Astrocyte (in vitro differentiated cells and primary cell): ENCODE measurements around the gene SOBP. TPM values are rescaled to one million over a fixed set of nuclear protein-coding genes. Genes with fewer than 3 reads are reported as not detected.

Experiments
- DNase-seq: peaks from one replicate; pipeline ENCODE4 v3.0.0-alpha.2; 2010; ENCODE audit warnings: low read depth
- FAIRE-seq: peaks from 2 replicates; lab custom pipeline; 2011; peaks lifted over from hg19 to GRCh38; lab: Jason Lieb, UNC
- H2AFZ ChIP-seq: 2 replicates; pipeline ENCODE4 v1.6.0; 2012; ENCODE audit warnings: low read depth, low read length, inconsistent platforms
- H3K27ac ChIP-seq: 2 replicates; pipeline ENCODE4 v1.5.1; 2011; ENCODE audit warnings: low read depth, low read length, inconsistent platforms
- H3K27me3 ChIP-seq: 2 replicates; pipeline ENCODE4 v1.6.0; 2011; ENCODE audit warnings: low read length, inconsistent platforms; ENCODE audit not compliant: insufficient read depth
- H3K36me3 ChIP-seq: 2 replicates; pipeline ENCODE4 v1.5.1; 2011; ENCODE audit warnings: low read length, inconsistent platforms; ENCODE audit not compliant: insufficient read depth
- H3K4me1 ChIP-seq: 2 replicates; pipeline ENCODE4 v1.5.1; 2011; ENCODE audit warnings: low read length, inconsistent platforms; ENCODE audit not compliant: insufficient read depth
- H3K4me2 ChIP-seq: 2 replicates; pipeline ENCODE4 v1.6.0; 2012; ENCODE audit warnings: low read length, inconsistent platforms
- H3K4me3 ChIP-seq: 2 replicates; pipeline ENCODE4 v1.5.1; 2011; ENCODE audit warnings: low read depth, mild to moderate bottlenecking, low read length, inconsistent platforms; ENCODE audit not compliant: insufficient read depth
- H3K79me2 ChIP-seq: 2 replicates; pipeline ENCODE4 v1.6.0; 2012; ENCODE audit warnings: mild to moderate bottlenecking, low read length, inconsistent platforms; ENCODE audit not compliant: insufficient read depth
- H3K9ac ChIP-seq: 2 replicates; pipeline ENCODE4 v1.6.0; 2012; ENCODE audit warnings: mild to moderate bottlenecking, low read length, inconsistent platforms
- H3K9me3 ChIP-seq: 2 replicates; pipeline ENCODE4 v1.5.1; 2012; ENCODE audit warnings: low read depth, mild to moderate bottlenecking, low read length, inconsistent platforms; ENCODE audit not compliant: insufficient read depth
- H4K20me1 ChIP-seq: 2 replicates; pipeline ENCODE4 v1.6.0; 2012; ENCODE audit warnings: low read length, inconsistent platforms; ENCODE audit not compliant: insufficient read depth
- H3K27ac Mint-ChIP-seq: one replicate; pipeline ENCODE4 v1.8.0; 2021; ENCODE audit warnings: mild to moderate bottlenecking, mixed read lengths; ENCODE audit not compliant: unreplicated experiment
- H3K27me3 Mint-ChIP-seq: one replicate; pipeline ENCODE4 v1.8.0; 2021; ENCODE audit warnings: low read depth, mixed read lengths; ENCODE audit not compliant: unreplicated experiment
- H3K36me3 Mint-ChIP-seq: one replicate; pipeline ENCODE4 v1.8.0; 2021; ENCODE audit warnings: low read depth, mixed read lengths; ENCODE audit not compliant: unreplicated experiment
- H3K4me1 Mint-ChIP-seq: one replicate; pipeline ENCODE4 v1.8.0; 2021; ENCODE audit warnings: low read depth, mixed read lengths; ENCODE audit not compliant: unreplicated experiment
- H3K4me3 Mint-ChIP-seq: one replicate; pipeline ENCODE4 v1.8.0; 2021; ENCODE audit warnings: mild to moderate bottlenecking, moderate library complexity, mixed read lengths; ENCODE audit not compliant: unreplicated experiment
- H3K9me3 Mint-ChIP-seq: one replicate; pipeline ENCODE4 v1.8.0; 2021; ENCODE audit warnings: mild to moderate bottlenecking, mixed read lengths; ENCODE audit not compliant: unreplicated experiment
- EZH2 ChIP-seq: IDR thresholded peaks from 2 replicates; pipeline ENCODE4 v1.6.1; 2012; ENCODE audit warnings: mild to moderate bottlenecking, low read length, inconsistent platforms; ENCODE audit not compliant: insufficient read depth
- total RNA-seq: library from RNA; stranded (reverse); gene quantifications from 2 replicates; pipeline ENCODE4 v1.2.1, GENCODE V29; 2021
- TF ChIP-seq, protein P1 (sequence below): IDR thresholded peaks from 2 replicates; pipeline ENCODE4 v1.5.1; 2011; ENCODE audit warnings: low read depth, mild to moderate bottlenecking, inconsistent platforms, low read length, moderate library complexity; ENCODE audit not compliant: insufficient read depth

Gene SOBP
- total RNA-seq, 1 donor from 2014 or later: 4.7 TPM

DNA sequence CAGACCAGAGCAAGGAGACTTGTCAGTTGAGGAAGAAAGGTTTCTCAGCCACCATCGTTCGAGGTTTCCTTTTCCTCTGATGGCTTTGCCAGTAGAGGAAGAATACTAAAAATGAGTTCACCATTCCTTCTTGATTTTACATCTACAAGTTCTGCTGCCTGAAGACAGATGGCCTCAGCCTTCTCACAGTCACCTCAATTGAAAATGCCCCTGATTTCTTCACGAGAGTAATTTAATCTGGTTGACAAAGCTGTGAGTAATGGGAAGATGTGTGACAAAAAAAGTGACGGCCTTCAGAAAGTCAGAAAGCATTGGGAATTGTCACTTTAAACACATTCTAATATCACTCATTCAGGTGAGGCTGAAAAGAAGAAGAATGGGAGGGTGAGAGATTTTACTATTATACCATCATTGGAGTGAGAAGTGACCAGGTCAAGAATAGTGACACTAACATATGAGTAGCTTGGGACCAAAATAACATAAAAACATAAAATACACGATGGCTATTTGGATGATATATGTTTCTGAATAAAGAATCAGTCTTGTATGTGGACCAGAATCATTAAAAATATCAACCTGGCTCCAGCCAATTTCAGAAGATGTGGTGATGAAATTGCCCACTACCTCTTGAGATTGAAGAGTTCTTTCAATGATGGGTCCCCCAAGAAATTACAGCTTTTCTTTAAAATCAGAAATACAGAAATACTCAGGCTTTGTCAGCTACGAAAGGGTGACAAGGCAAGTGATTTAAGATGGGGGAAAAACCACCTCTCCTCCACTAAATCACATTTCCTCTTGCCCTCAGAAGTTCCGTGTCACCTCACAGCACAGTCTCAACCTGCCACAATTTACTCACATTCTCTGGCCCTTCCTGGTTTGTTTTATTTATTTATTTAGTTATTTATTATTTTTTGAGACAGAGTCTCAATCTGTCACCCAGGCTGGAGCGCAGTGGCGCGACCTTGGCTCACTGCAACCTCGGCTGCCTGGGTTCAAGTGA, 147.7 kb downstream of the SOBP start:
- TF ChIP-seq, protein P1, sequence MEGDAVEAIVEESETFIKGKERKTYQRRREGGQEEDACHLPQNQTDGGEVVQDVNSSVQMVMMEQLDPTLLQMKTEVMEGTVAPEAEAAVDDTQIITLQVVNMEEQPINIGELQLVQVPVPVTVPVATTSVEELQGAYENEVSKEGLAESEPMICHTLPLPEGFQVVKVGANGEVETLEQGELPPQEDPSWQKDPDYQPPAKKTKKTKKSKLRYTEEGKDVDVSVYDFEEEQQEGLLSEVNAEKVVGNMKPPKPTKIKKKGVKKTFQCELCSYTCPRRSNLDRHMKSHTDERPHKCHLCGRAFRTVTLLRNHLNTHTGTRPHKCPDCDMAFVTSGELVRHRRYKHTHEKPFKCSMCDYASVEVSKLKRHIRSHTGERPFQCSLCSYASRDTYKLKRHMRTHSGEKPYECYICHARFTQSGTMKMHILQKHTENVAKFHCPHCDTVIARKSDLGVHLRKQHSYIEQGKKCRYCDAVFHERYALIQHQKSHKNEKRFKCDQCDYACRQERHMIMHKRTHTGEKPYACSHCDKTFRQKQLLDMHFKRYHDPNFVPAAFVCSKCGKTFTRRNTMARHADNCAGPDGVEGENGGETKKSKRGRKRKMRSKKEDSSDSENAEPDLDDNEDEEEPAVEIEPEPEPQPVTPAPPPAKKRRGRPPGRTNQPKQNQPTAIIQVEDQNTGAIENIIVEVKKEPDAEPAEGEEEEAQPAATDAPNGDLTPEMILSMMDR: no peak
- no peak for TF ChIP-seq EZH2
- H3K27ac ChIP-seq: no peak overlapping the region
- H3K4me2 ChIP-seq: no peak overlapping the region
- no peak overlapping the region for H2AFZ ChIP-seq
- no peaks in the 10 kb centered on the region for H4K20me1 ChIP-seq
- peaks cover 19% of the 10 kb centered on the region for H3K27me3 ChIP-seq
- FAIRE-seq: no peak
- H3K79me2 ChIP-seq: no peaks in the 10 kb centered on the region
- H3K36me3 ChIP-seq: no peaks in the 10 kb centered on the region
- Mint-ChIP-seq H3K36me3 (peaks cover 12% of the 10 kb centered on the region), H3K27me3 (peaks cover 51% of the 10 kb centered on the region), H3K4me1 (no peaks in the 10 kb centered on the region), H3K27ac (no peak overlapping the region), H3K4me3 (no peak overlapping the region), H3K9me3 (peaks cover 7% of the 10 kb centered on the region)
- peaks cover 3% of the 10 kb centered on the region for H3K4me1 ChIP-seq
- H3K4me3 ChIP-seq: no peak overlapping the region
- H3K9me3 ChIP-seq: no peaks in the 10 kb centered on the region
- no peak for DNase-seq
- H3K9ac ChIP-seq: no peak overlapping the region

DNA sequence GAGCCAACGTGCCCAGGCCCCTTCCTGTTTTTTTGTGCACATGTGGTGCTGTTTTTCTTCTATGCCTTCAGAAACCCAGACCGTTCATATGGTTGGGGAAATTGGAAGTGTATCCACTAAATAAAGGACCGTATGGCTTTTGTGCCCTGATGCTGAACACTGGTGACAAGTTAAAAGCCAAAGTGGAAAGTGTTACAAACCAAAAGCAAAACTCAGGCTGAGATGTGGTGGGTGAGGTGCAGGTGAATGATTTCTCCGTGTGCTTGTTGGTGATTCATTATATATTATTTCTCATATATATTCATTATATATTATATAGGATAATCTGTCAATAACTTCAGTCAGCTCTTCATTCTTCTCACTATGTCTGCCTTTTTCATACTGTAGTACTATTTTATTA, 148.6 kb downstream of the SOBP start:
- no peak overlapping the region for H3K9ac ChIP-seq
- no peak for FAIRE-seq
- peaks cover 6% of the 10 kb centered on the region for H3K9me3 Mint-ChIP-seq

More for the DNA sequence above, 148.6 kb downstream of the SOBP start:
- Histone ChIP-seq H3K4me2 (no peak overlapping the region), H4K20me1 (no peaks in the 10 kb centered on the region), H3K27me3 (peaks cover 15% of the 10 kb centered on the region), H2AFZ (no peak overlapping the region), H3K79me2 (no peaks in the 10 kb centered on the region), H3K4me1 (peaks cover 3% of the 10 kb centered on the region), H3K36me3 (no peaks in the 10 kb centered on the region), H3K4me3 (no peak overlapping the region), H3K27ac (no peak overlapping the region), H3K9me3 (no peaks in the 10 kb centered on the region)
- H3K4me1 Mint-ChIP-seq: no peaks in the 10 kb centered on the region
- peaks cover 42% of the 10 kb centered on the region for H3K27me3 Mint-ChIP-seq
- H3K36me3 Mint-ChIP-seq: peaks cover 7% of the 10 kb centered on the region
- no peak for TF ChIP-seq EZH2
- TF ChIP-seq, protein P1: no peak
- H3K27ac Mint-ChIP-seq: no peak overlapping the region
- no peak for DNase-seq
- no peak overlapping the region for H3K4me3 Mint-ChIP-seq
